ENCODE data around the gene RFX8.

GRCh38 chr2:101508636-101509035 is 33.7 kb upstream of the RFX8 start:
- TF ChIP-seq CTCF (IDR thresholded peaks at IDR 0.05) (no peak), ZFX (IDR thresholded peaks at IDR 0.05; ENCODE audit: borderline replicate concordance) (no peak)
